CD14-positive monocyte (primary cell): Measurements from ENCODE around the gene GPD2. TPM values are rescaled to one million over a fixed set of nuclear protein-coding genes. Genes with fewer than 3 reads are reported as not detected.
A peak's percentile ranks its signal among the peaks of the same experiment; 100 is the strongest.

Source experiments
- DNase-seq, 3 donors: peaks; one replicate each; pipeline ENCODE4 v3.0.0-alpha.2; 2011 to 2022
- H2AFZ ChIP-seq: 2 replicates; pipeline ENCODE4 v1.6.0; 2012; ENCODE audit warnings: mild to moderate bottlenecking, low read depth, low read length, inconsistent platforms; ENCODE audit not compliant: insufficient read depth, poor library complexity, severe bottlenecking
- H3K27ac ChIP-seq, 2 donors: 1 replicate in 1 of 2; 2 replicates in 1 of 2; pipeline ENCODE4 v1.5.1; 2012 to 2013; ENCODE audit warnings: low read length in 2 of 2, control low read depth in 1 of 2, inconsistent platforms in 1 of 2, low read depth in 1 of 2, mild to moderate bottlenecking in 1 of 2
- H3K27me3 ChIP-seq, 2 donors: one replicate each; pipeline versions ENCODE4 v1.6.0 to v1.6.1; 2011 to 2013; ENCODE audit warnings: low read length in 2 of 2; ENCODE audit not compliant: control insufficient read depth in 2 of 2, insufficient read depth in 2 of 2
- H3K36me3 ChIP-seq, 2 donors: replicated peaks in 1 of 2; 1 replicate in 1 of 2; 2 replicates in 1 of 2; pipeline versions ENCODE4 v1.5.1 to v1.6.1; 2012 to 2013; ENCODE audit warnings: low read length in 2 of 2, control low read depth in 1 of 2, inconsistent platforms in 1 of 2, mild to moderate bottlenecking in 1 of 2; ENCODE audit not compliant: insufficient read depth in 2 of 2, control insufficient read depth in 1 of 2
- H3K4me1 ChIP-seq, 2 donors: 1 replicate in 1 of 2; 2 replicates in 1 of 2; pipeline versions ENCODE4 v1.5.1 to v1.6.1; 2012 to 2013; ENCODE audit warnings: low read length in 2 of 2, control low read depth in 1 of 2, inconsistent platforms in 1 of 2, mild to moderate bottlenecking in 1 of 2, moderate library complexity in 1 of 2; ENCODE audit not compliant: insufficient read depth in 2 of 2, control insufficient read depth in 1 of 2
- H3K4me2 ChIP-seq: replicated peaks from 2 replicates; pipeline ENCODE3; 2012; ENCODE audit warnings: low read length, moderate library complexity, mild to moderate bottlenecking; ENCODE audit not compliant: poor library complexity, severe bottlenecking; ENCODE audit errors: extremely low read depth
- H3K4me3 ChIP-seq, 3 experiments: fragments of 200-600 bp in 1 of 3; sonication (generic) in 1 of 3; replicated peaks in 1 of 3; 1 replicate in 2 of 3; 2 replicates in 1 of 3; pipeline ENCODE4 v1.5.1; 2011 to 2013; ENCODE audit warnings: low read length in 3 of 3, mild to moderate bottlenecking in 3 of 3, control low read depth in 2 of 3, low read depth in 2 of 3, inconsistent platforms in 1 of 3, moderate library complexity in 1 of 3
- H3K79me2 ChIP-seq: 2 replicates; pipeline ENCODE4 v1.6.0; 2012; ENCODE audit warnings: mild to moderate bottlenecking, control low read depth, inconsistent platforms, low read length, moderate library complexity; ENCODE audit not compliant: insufficient read depth
- H3K9ac ChIP-seq: 2 replicates; pipeline ENCODE4 v1.6.0; 2017; ENCODE audit warnings: low read length, mild to moderate bottlenecking; ENCODE audit not compliant: insufficient read depth, poor library complexity, severe bottlenecking
- H3K9me3 ChIP-seq, 2 donors: replicated peaks in 1 of 2; 1 replicate in 1 of 2; 2 replicates in 1 of 2; pipeline versions ENCODE4 v1.5.1 to v1.6.1; 2012 to 2013; ENCODE audit warnings: low read length in 2 of 2, control low read depth in 1 of 2; ENCODE audit not compliant: control insufficient read depth in 1 of 2, insufficient read depth in 1 of 2
- H4K20me1 ChIP-seq: 2 replicates; pipeline ENCODE4 v1.6.0; 2012; ENCODE audit warnings: mild to moderate bottlenecking, low read length, control low read depth, moderate library complexity; ENCODE audit not compliant: insufficient read depth
- H3K27ac Mint-ChIP-seq, 7 donors: one replicate each; pipeline ENCODE4 v1.8.0; 2020; ENCODE audit warnings: mild to moderate bottlenecking in 7 of 7, mixed read lengths in 7 of 7, moderate library complexity in 6 of 7, inconsistent platforms in 2 of 7
- H3K27me3 Mint-ChIP-seq, 3 donors: one replicate each; pipeline ENCODE4 v1.8.0; 2021 to 2022; ENCODE audit warnings: low read depth in 3 of 3, mild to moderate bottlenecking in 3 of 3, mixed read lengths in 3 of 3, moderate library complexity in 3 of 3, inconsistent platforms in 1 of 3
- H3K36me3 Mint-ChIP-seq, 2 donors: one replicate each; pipeline ENCODE4 v1.8.0; 2020; ENCODE audit warnings: mixed read lengths in 2 of 2, inconsistent platforms in 1 of 2, mild to moderate bottlenecking in 1 of 2
- H3K4me1 Mint-ChIP-seq: one replicate; pipeline ENCODE4 v1.8.0; 2020; ENCODE audit warnings: mild to moderate bottlenecking, mixed read lengths
- H3K4me3 Mint-ChIP-seq, 2 donors: one replicate each; pipeline ENCODE4 v1.8.0; 2020; ENCODE audit warnings: mild to moderate bottlenecking in 2 of 2, mixed read lengths in 2 of 2, moderate library complexity in 1 of 2
- H3K9me3 Mint-ChIP-seq, 7 donors: one replicate each; pipeline ENCODE4 v1.8.0; 2020 to 2022; ENCODE audit warnings: mixed read lengths in 7 of 7, mild to moderate bottlenecking in 6 of 7, moderate library complexity in 6 of 7, inconsistent platforms in 2 of 7
- WGBS: methylation state at CpG from one replicate; pipeline ENCODE4 v1.1.5; 2013; ENCODE audit warnings: missing lambda C conversion rate; ENCODE audit not compliant: insufficient coverage; 5-methylcytosine and 5-hydroxymethylcytosine counted together
- intact Hi-C, 2 donors: fragments of 100-400 bp; cut with micrococcal nuclease; formaldehyde crosslinking; loops; one replicate each; pipeline versions ENCODE4 v1.15.0 to v1.15.1; 2023
- polyA plus RNA-seq, 3 donors: library from polyadenylated mRNA; depleted of rRNA in 1 of 3; unstranded in 2 of 3; stranded (reverse) in 1 of 3; fragments of 300-500 nt in 2 of 3; fragments of >200 nt in 1 of 3; fragmentation: Illumina TruSeq in 2 of 3; gene quantifications; 1 replicate in 2 of 3; 2 replicates in 1 of 3; pipeline ENCODE4 v1.2.3, GENCODE V29; 2012 to 2021
- TF ChIP-seq, protein P1 (sequence below): fragments of 200-600 bp; IDR thresholded peaks from one replicate; pipeline ENCODE4 v1.8.0; 2022; ENCODE audit warnings: antibody characterized with exemption, mild to moderate bottlenecking

The GPD2 gene
- polyA plus RNA-seq, 3 donors = 13.4 to 17.1 (median 14.5) TPM

GRCh38 chr2:156455361-156455975 lies 19.3 kb downstream of the GPD2 start:
- H4K20me1 ChIP-seq = peaks cover 70% of the 10 kb centered on the region
- H3K4me1 Mint-ChIP-seq = peaks cover 62% of the 10 kb centered on the region
- H3K36me3 ChIP-seq = no peaks in the 10 kb centered on the region
- whole genome bisulfite sequencing = no CpG with 5 or more reads among the region's 2 CpGs
- H3K4me1 ChIP-seq = peaks cover 0 to 32% of the 10 kb centered on the region in 2 donors
- H3K27ac Mint-ChIP-seq = peak overlapping the region in 3 of 7 donors; percentile 11 to 81 (median 19)
- H3K9me3 ChIP-seq = no peaks in the 10 kb centered on the region
- H3K9ac ChIP-seq = no peak overlapping the region
- H3K4me3 ChIP-seq = no peak overlapping the region
- H3K36me3 Mint-ChIP-seq = peaks cover 8 to 11% of the 10 kb centered on the region in 2 donors
- no peak overlapping the region for H3K4me3 Mint-ChIP-seq
- peak overlapping the region in 1 of 2 donors; percentile 3 for H3K27ac ChIP-seq
- intact Hi-C loops = no loop called here
- H2AFZ ChIP-seq = no peak overlapping the region
- TF ChIP-seq, protein P1, sequence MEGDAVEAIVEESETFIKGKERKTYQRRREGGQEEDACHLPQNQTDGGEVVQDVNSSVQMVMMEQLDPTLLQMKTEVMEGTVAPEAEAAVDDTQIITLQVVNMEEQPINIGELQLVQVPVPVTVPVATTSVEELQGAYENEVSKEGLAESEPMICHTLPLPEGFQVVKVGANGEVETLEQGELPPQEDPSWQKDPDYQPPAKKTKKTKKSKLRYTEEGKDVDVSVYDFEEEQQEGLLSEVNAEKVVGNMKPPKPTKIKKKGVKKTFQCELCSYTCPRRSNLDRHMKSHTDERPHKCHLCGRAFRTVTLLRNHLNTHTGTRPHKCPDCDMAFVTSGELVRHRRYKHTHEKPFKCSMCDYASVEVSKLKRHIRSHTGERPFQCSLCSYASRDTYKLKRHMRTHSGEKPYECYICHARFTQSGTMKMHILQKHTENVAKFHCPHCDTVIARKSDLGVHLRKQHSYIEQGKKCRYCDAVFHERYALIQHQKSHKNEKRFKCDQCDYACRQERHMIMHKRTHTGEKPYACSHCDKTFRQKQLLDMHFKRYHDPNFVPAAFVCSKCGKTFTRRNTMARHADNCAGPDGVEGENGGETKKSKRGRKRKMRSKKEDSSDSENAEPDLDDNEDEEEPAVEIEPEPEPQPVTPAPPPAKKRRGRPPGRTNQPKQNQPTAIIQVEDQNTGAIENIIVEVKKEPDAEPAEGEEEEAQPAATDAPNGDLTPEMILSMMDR = no peak
- H3K9me3 Mint-ChIP-seq = peaks cover 0 to 2% (median 0%) of the 10 kb centered on the region in 7 donors
- no peak overlapping the region for H3K4me2 ChIP-seq
- no peaks in the 10 kb centered on the region for H3K27me3 Mint-ChIP-seq
- peak in 2 of 3 donors; percentile 21 to 50 for DNase-seq
- peaks cover 86% of the 10 kb centered on the region for H3K79me2 ChIP-seq
- H3K27me3 ChIP-seq = no peaks in the 10 kb centered on the region

DNA sequence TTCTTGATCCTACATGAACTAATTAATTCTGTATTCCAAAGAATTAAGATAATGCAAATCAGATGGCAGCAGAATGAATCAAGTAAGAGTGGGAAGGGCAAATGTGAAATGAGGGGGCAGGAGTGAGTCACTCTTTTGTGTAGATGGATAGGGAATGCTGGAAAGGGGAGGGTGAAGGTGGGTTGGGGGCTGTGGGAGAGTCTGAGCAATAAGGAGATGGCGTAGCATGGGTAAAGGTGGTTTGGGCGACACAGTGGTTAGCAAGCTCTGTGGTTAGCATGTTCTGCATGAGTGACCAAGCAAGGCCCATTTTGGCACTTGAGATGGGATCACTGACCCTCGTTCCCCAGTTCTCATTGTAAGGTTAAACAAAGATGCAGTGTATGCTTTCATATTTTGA lies 20.4 kb downstream of the GPD2 start:
- H3K9me3 ChIP-seq = no peaks in the 10 kb centered on the region
- H4K20me1 ChIP-seq = peaks cover 82% of the 10 kb centered on the region
- H3K4me3 ChIP-seq = no peak overlapping the region
- Mint-ChIP-seq H3K4me1 (peaks cover 67% of the 10 kb centered on the region), H3K27me3 (no peaks in the 10 kb centered on the region), H3K36me3 (peaks cover 11 to 20% of the 10 kb centered on the region in 2 donors), H3K9me3 (peaks cover 0 to 2% (median 0%) of the 10 kb centered on the region in 7 donors), H3K4me3 (no peak overlapping the region), H3K27ac (peak overlapping the region in 3 of 7 donors; percentile 12 to 34 (median 19))
- H3K4me2 ChIP-seq = no peak overlapping the region
- H3K27me3 ChIP-seq = no peaks in the 10 kb centered on the region
- 90% methylated on average over 3 of the region's 3 CpGs for WGBS
- H3K4me1 ChIP-seq = peaks cover 0 to 32% of the 10 kb centered on the region in 2 donors
- H3K79me2 ChIP-seq = peaks cover 96% of the 10 kb centered on the region
- H3K36me3 ChIP-seq = no peaks in the 10 kb centered on the region
- H2AFZ ChIP-seq = no peak overlapping the region
- TF ChIP-seq, protein P1 = no peak
- intact Hi-C loops = no loop called here
- H3K27ac ChIP-seq = peak overlapping the region in 1 of 2 donors; percentile 21
- H3K9ac ChIP-seq = no peak overlapping the region
- DNase-seq = no peak
